H9 (cell line): ENCODE results near the gene BBS10. TPM values are rescaled to one million over a fixed set of nuclear protein-coding genes. Genes with fewer than 3 reads are reported as not detected.

ENCODE experiments used
- DNase-seq: peaks from one replicate; pipeline ENCODE4 v3.0.0-alpha.2; 2017
- H2AFZ ChIP-seq: one replicate; pipeline ENCODE4 v1.6.1; 2013; ENCODE audit warnings: mild to moderate bottlenecking, low read length, control low read depth, moderate library complexity
- H2AK5ac ChIP-seq: 2 replicates; pipeline ENCODE4 v1.6.1; 2013; ENCODE audit warnings: low read length, control low read depth, mixed read lengths; ENCODE audit not compliant: insufficient read length
- H2BK120ac ChIP-seq: one replicate; pipeline ENCODE4 v1.6.1; 2013; ENCODE audit warnings: low read depth, mild to moderate bottlenecking, low read length, control low read depth, inconsistent platforms; ENCODE audit not compliant: poor library complexity, severe bottlenecking
- H2BK12ac ChIP-seq: 2 replicates; pipeline ENCODE4 v1.6.1; 2013; ENCODE audit warnings: low read length, control low read depth, mixed read lengths, low read depth; ENCODE audit not compliant: insufficient read length
- H2BK15ac ChIP-seq: 2 replicates; pipeline ENCODE4 v1.6.1; 2013; ENCODE audit warnings: low read depth, low read length, control low read depth
- H2BK20ac ChIP-seq: one replicate; pipeline ENCODE4 v1.6.1; 2013; ENCODE audit warnings: low read depth, mild to moderate bottlenecking, low read length, control low read depth, inconsistent platforms; ENCODE audit not compliant: poor library complexity, severe bottlenecking
- H2BK5ac ChIP-seq: 2 replicates; pipeline ENCODE4 v1.6.1; 2013; ENCODE audit warnings: low read length, control low read depth, mixed read lengths; ENCODE audit not compliant: insufficient read length
- H3K14ac ChIP-seq: 2 replicates; pipeline ENCODE4 v1.6.1; 2013; ENCODE audit warnings: low read length, control low read depth; ENCODE audit not compliant: insufficient read depth
- H3K18ac ChIP-seq: 2 replicates; pipeline ENCODE4 v1.6.1; 2013; ENCODE audit warnings: low read depth, mild to moderate bottlenecking, mixed read lengths, low read length, control low read depth; ENCODE audit not compliant: insufficient read length
- H3K23ac ChIP-seq: 2 replicates; pipeline ENCODE4 v1.6.1; 2013; ENCODE audit warnings: low read length, control low read depth, mixed read lengths, low read depth; ENCODE audit not compliant: insufficient read length
- H3K23me2 ChIP-seq: 2 replicates; pipeline ENCODE4 v1.6.1; 2013; ENCODE audit warnings: low read depth, mild to moderate bottlenecking, mixed read lengths, low read length, control low read depth; ENCODE audit not compliant: insufficient read length, poor library complexity, severe bottlenecking
- H3K27ac ChIP-seq: 2 replicates; pipeline ENCODE4 v1.5.1; 2013; ENCODE audit warnings: low read length, control low read depth, mixed read lengths, low read depth; ENCODE audit not compliant: insufficient read length
- H3K27me3 ChIP-seq: 2 replicates; pipeline ENCODE4 v1.6.1; 2013; ENCODE audit warnings: low read length, control low read depth, inconsistent platforms; ENCODE audit not compliant: insufficient read depth
- H3K4ac ChIP-seq: 2 replicates; pipeline ENCODE4 v1.6.1; 2013; ENCODE audit warnings: low read depth, mild to moderate bottlenecking, control low read depth, inconsistent platforms, low read length, moderate library complexity
- H3K4me1 ChIP-seq: 2 replicates; pipeline ENCODE4 v1.6.1; 2013; ENCODE audit warnings: low read length, control low read depth, inconsistent platforms; ENCODE audit not compliant: insufficient read depth
- H3K4me2 ChIP-seq: 2 replicates; pipeline ENCODE4 v1.6.1; 2013; ENCODE audit warnings: low read length, control low read depth, mixed read lengths; ENCODE audit not compliant: insufficient read length, insufficient read depth
- H3K56ac ChIP-seq: 2 replicates; pipeline ENCODE4 v1.6.1; 2013; ENCODE audit warnings: low read depth, mild to moderate bottlenecking, mixed read lengths, low read length, control low read depth; ENCODE audit not compliant: insufficient read length
- H3K79me1 ChIP-seq: 2 replicates; pipeline ENCODE4 v1.6.1; 2013; ENCODE audit warnings: low read depth, mild to moderate bottlenecking, moderate library complexity, low read length, control low read depth, inconsistent platforms; ENCODE audit not compliant: insufficient read depth, poor library complexity, severe bottlenecking
- H3K79me2 ChIP-seq: 2 replicates; pipeline ENCODE4 v1.6.1; 2013; ENCODE audit warnings: low read length, control low read depth, inconsistent platforms; ENCODE audit not compliant: insufficient read depth
- H3K9ac ChIP-seq: 2 replicates; pipeline ENCODE4 v1.6.1; 2013; ENCODE audit warnings: low read length, control low read depth, mixed read lengths; ENCODE audit not compliant: insufficient read length; ENCODE audit errors: extremely low read depth
- H3K9me3 ChIP-seq: one replicate; pipeline ENCODE4 v1.6.1; 2013; ENCODE audit warnings: low read depth, low read length, inconsistent platforms; ENCODE audit not compliant: control insufficient read depth
- H3T11ph ChIP-seq: one replicate; pipeline ENCODE4 v1.6.1; 2013; ENCODE audit warnings: mild to moderate bottlenecking, low read length, control low read depth, inconsistent platforms
- H4K20me1 ChIP-seq: one replicate; pipeline ENCODE4 v1.6.1; 2013; ENCODE audit not compliant: control insufficient read depth, insufficient read length, insufficient read depth
- H4K5ac ChIP-seq: 2 replicates; pipeline ENCODE4 v1.6.1; 2013; ENCODE audit warnings: low read depth, mild to moderate bottlenecking, mixed read lengths, low read length, control low read depth; ENCODE audit not compliant: insufficient read length
- H4K8ac ChIP-seq: replicated peaks from 2 replicates; pipeline ENCODE4 v1.6.1; 2013; ENCODE audit warnings: low read length, control low read depth, mixed read lengths, low read depth; ENCODE audit not compliant: insufficient read length
- H4K91ac ChIP-seq: 2 replicates; pipeline ENCODE4 v1.6.1; 2013; ENCODE audit warnings: low read depth, mild to moderate bottlenecking, moderate library complexity, mixed read lengths, low read length, control low read depth; ENCODE audit not compliant: insufficient read length
- H3K27ac Mint-ChIP-seq, 3 experiments: 2 replicates in 2 of 3; 3 replicates in 1 of 3; pipeline ENCODE4 v1.8.0; 2020 to 2021; ENCODE audit warnings: mixed read lengths in 3 of 3, mild to moderate bottlenecking in 1 of 3, moderate library complexity in 1 of 3
- H3K27me3 Mint-ChIP-seq: 2 replicates; pipeline ENCODE4 v1.8.0; 2021; ENCODE audit warnings: low read depth, mild to moderate bottlenecking, moderate library complexity, mixed read lengths
- H3K36me3 Mint-ChIP-seq, 3 experiments: 2 replicates in 2 of 3; 3 replicates in 1 of 3; pipeline ENCODE4 v1.8.0; 2020 to 2021; ENCODE audit warnings: low read depth in 3 of 3, mixed read lengths in 3 of 3; ENCODE audit not compliant: insufficient read depth in 1 of 3
- H3K4me1 Mint-ChIP-seq, 2 experiments: 2 replicates each; pipeline ENCODE4 v1.8.0; 2020; ENCODE audit warnings: mixed read lengths in 2 of 2
- H3K4me3 Mint-ChIP-seq, 2 experiments: 2 replicates in 1 of 2; 3 replicates in 1 of 2; pipeline ENCODE4 v1.8.0; 2020 to 2021; ENCODE audit warnings: mild to moderate bottlenecking in 2 of 2, mixed read lengths in 2 of 2, moderate library complexity in 1 of 2
- H3K9me3 Mint-ChIP-seq, 2 experiments: 2 replicates in 1 of 2; 3 replicates in 1 of 2; pipeline ENCODE4 v1.8.0; 2020; ENCODE audit warnings: mild to moderate bottlenecking in 2 of 2, mixed read lengths in 2 of 2, moderate library complexity in 1 of 2
- CTCF ChIP-seq: fragments of 200-600 bp; sonication (generic); conservative IDR thresholded peaks from 3 replicates; pipeline ENCODE4 v1.8.0; 2021; ENCODE audit warnings: antibody characterized with exemption, mild to moderate bottlenecking
- WGBS: extraction: QIAGEN DNeasy Blood & Tissue Kit; methylation state at CpG from one replicate; pipeline ENCODE4 v1.1.7; 2013; ENCODE audit warnings: missing lambda C conversion rate, low lambda C conversion rate, mixed read lengths; ENCODE audit not compliant: insufficient read length; ENCODE audit errors: extremely low coverage; 5-methylcytosine and 5-hydroxymethylcytosine counted together
- total RNA-seq: library from RNA; stranded (reverse); gene quantifications from 2 replicates; pipeline ENCODE4 v1.2.1, GENCODE V29; 2021

The BBS10 gene
- total RNA-seq, 1 experiment from 2014 or later = 6.6 TPM

- H3K23ac ChIP-seq = no peak overlapping the region
- H3K4me1 ChIP-seq = no peaks in the 10 kb centered on the region
- H3K14ac ChIP-seq = no peak overlapping the region
- no peaks in the 10 kb centered on the region for H3K9me3 ChIP-seq
- no CpG with 5 or more reads among the region's 9 CpGs for WGBS
- no peak overlapping the region for H2AFZ ChIP-seq
- no peaks in the 10 kb centered on the region for H3K27me3 Mint-ChIP-seq
- H2BK12ac ChIP-seq = no peak overlapping the region
- H2BK20ac ChIP-seq = no peak overlapping the region
- H2BK15ac ChIP-seq = no peak overlapping the region
- H3K36me3 Mint-ChIP-seq = no peaks in the 10 kb centered on the region
- H2BK120ac ChIP-seq = no peak overlapping the region
- H3T11ph ChIP-seq = no peak overlapping the region
- no peak overlapping the region for H4K5ac ChIP-seq
- no peak overlapping the region for H3K9ac ChIP-seq
- no peaks in the 10 kb centered on the region for H3K27me3 ChIP-seq
- H3K4ac ChIP-seq = no peak overlapping the region
- TF ChIP-seq CTCF = no peak
- no peak overlapping the region for H3K4me3 Mint-ChIP-seq
- no peak overlapping the region for H3K56ac ChIP-seq
- H3K9me3 Mint-ChIP-seq = no peaks in the 10 kb centered on the region
- H3K18ac ChIP-seq = no peak overlapping the region
- no peaks in the 10 kb centered on the region for H3K23me2 ChIP-seq
- no peak overlapping the region for H4K8ac ChIP-seq
- no peaks in the 10 kb centered on the region for H3K4me1 Mint-ChIP-seq
- DNase-seq = no peak
- H2BK5ac ChIP-seq = no peak overlapping the region
- no peaks in the 10 kb centered on the region for H3K79me1 ChIP-seq
- no peaks in the 10 kb centered on the region for H3K79me2 ChIP-seq
- no peak overlapping the region for H3K4me2 ChIP-seq
- no peak overlapping the region for H3K27ac ChIP-seq
- no peaks in the 10 kb centered on the region for H4K20me1 ChIP-seq
- no peak overlapping the region for H3K27ac Mint-ChIP-seq
- no peak overlapping the region for H4K91ac ChIP-seq
- no peak overlapping the region for H2AK5ac ChIP-seq
Measured at GRCh38 chr12:76340680-76341435, 7.4 kb downstream of the BBS10 start.
